K562 (cell line): ENCODE data around the gene TAX1BP1. TPM values are rescaled to one million over a fixed set of nuclear protein-coding genes. Genes with fewer than 3 reads are reported as not detected.

Source experiments
- E2F4 ChIP-seq: sonication (generic); formaldehyde crosslinking; IDR thresholded peaks from 2 replicates; pipeline ENCODE4 v1.8.0; 2022; ENCODE audit warnings: mild to moderate bottlenecking, low read depth, missing genetic modification reagents
- FOS ChIP-seq: IDR thresholded peaks from 3 replicates; pipeline ENCODE4 v1.6.1; 2011; ENCODE audit not compliant: insufficient read length; ENCODE audit errors: extremely low read depth
- GTF3C2 ChIP-seq: IDR thresholded peaks from 3 replicates; pipeline ENCODE4 v1.6.1; 2011; ENCODE audit warnings: borderline replicate concordance, mild to moderate bottlenecking, moderate library complexity; ENCODE audit not compliant: insufficient read length; ENCODE audit errors: extremely low read depth
- HMGXB4 ChIP-seq: sonication (generic); formaldehyde crosslinking; IDR thresholded peaks from 2 replicates; pipeline ENCODE4 v1.8.1; 2023; ENCODE audit warnings: mild to moderate bottlenecking, missing genetic modification reagents
- MED1 ChIP-seq: sonication (generic); formaldehyde crosslinking; IDR thresholded peaks from 2 replicates; pipeline ENCODE4 v1.8.1; 2023; ENCODE audit warnings: missing genetic modification reagents, borderline replicate concordance
- RHOXF2B ChIP-seq: fragments of 250-450 bp; sonication (Bioruptor Pico); conservative IDR thresholded peaks from 2 replicates; pipeline ENCODE4 v1.5.1; 2021
- SAFB ChIP-seq: fragments of 200-400 bp; formaldehyde crosslinking; IDR thresholded peaks from 2 replicates; pipeline ENCODE4 v1.6.1; 2017; ENCODE audit warnings: low read depth, low read length, borderline replicate concordance
- SMARCB1 ChIP-seq: IDR thresholded peaks from 2 replicates; pipeline ENCODE4 v1.6.1; 2011; ENCODE audit warnings: improper control_type of control experiment, low read depth; ENCODE audit not compliant: insufficient read length
- SUPT5H ChIP-seq: fragments of 450-650 bp; IDR thresholded peaks from 2 replicates; pipeline ENCODE4 v1.6.1; 2016
- TCF7 ChIP-seq: sonication (generic); IDR thresholded peaks from 2 replicates; pipeline ENCODE4 v1.6.1; 2016; ENCODE audit warnings: antibody characterized with exemption, borderline replicate concordance
- ZBTB34 ChIP-seq: fragments of 250-450 bp; sonication (Bioruptor Pico); IDR thresholded peaks from 2 replicates; pipeline ENCODE4 v1.8.0; 2021; ENCODE audit warnings: mild to moderate bottlenecking, moderate library complexity
- ZEB2 ChIP-seq: fragments of 450-650 bp; IDR thresholded peaks from 2 replicates; pipeline ENCODE4 v1.6.1; 2016
- ZNF518B ChIP-seq: fragments of 250-450 bp; sonication (Bioruptor Pico); IDR thresholded peaks from 2 replicates; pipeline ENCODE4 v1.5.0; 2021; ENCODE audit warnings: mild to moderate bottlenecking, moderate library complexity
- ZNF639 ChIP-seq, 2 experiments: fragments of 200-800 bp in 1 of 2; sonication (Bioruptor generic) in 1 of 2; sonication (generic) in 1 of 2; formaldehyde crosslinking in 1 of 2; IDR thresholded peaks in 1 of 2; conservative IDR thresholded peaks in 1 of 2; 2 replicates each; pipeline versions ENCODE4 v1.5.0 to v1.6.1; 2016 to 2020; ENCODE audit warnings: missing compliant biosample characterization in 1 of 2, missing genetic modification characterization in 1 of 2, missing genetic modification reagents in 1 of 2
- polyA plus RNA-seq, 8 experiments: library from polyadenylated mRNA; depleted of rRNA in 4 of 8; stranded (reverse) in 5 of 8; unstranded in 3 of 8; fragments of >200 nt; fragmentation: Nextera tagmentation in 2 of 8; fragmentation: Illumina TruSeq in 1 of 8; extraction: Ambion mirVana in 2 of 8; extraction: Trizol in 1 of 8; gene quantifications; 2 replicates each; pipeline versions ENCODE4 v1.2.1 to v1.2.3, GENCODE V29; 2011 to 2014; ENCODE audit warnings: inconsistent platforms in 1 of 8, missing spikeins in 1 of 8
- total RNA-seq, 7 experiments: library from RNA; depleted of rRNA in 6 of 7; stranded (reverse); fragments of >200 nt in 6 of 7; fragmentation: Illumina TruSeq in 2 of 7; extraction: Trizol in 2 of 7; gene quantifications; 2 replicates each; pipeline versions ENCODE4 v1.2.1 to v1.2.3, GENCODE V29; 2011 to 2021; ENCODE audit warnings: low replicate concordance in 1 of 7

TAX1BP1 gene
- total and polyA plus RNA-seq, 9 of the 15 experiments (the other 6 are each of a cell fraction or from before 2014, with no cell fraction given): 49.0 to 119 (median 75.9) TPM

- TF ChIP-seq MED1 (no peak), TCF7 (no peak), ZNF518B (CRISPR knock-in tag) (no peak), FOS (no peak), SAFB (no peak), E2F4 (CRISPR knock-in tag) (no peak), ZBTB34 (no peak), GTF3C2 (no peak), ZNF639 (CRISPR knock-in tag; conservative IDR thresholded peaks at IDR 0.05 in 1 of 2, IDR thresholded peaks at IDR 0.05 in 1 of 2) (no peak), HMGXB4 (CRISPR knock-in tag) (no peak), SUPT5H (no peak; the same call in 1 of the 2 replicates), SMARCB1 (no peak), RHOXF2B (CRISPR knock-in tag) (no peak), ZEB2 (peak; percentile 90; the same call in 1 of the 2 replicates)
Measured at GRCh38 chr7:27740449-27741086, 606 bp downstream of the TAX1BP1 start (continued).
